NOMO-1 (cell line): ENCODE data around the gene OVOL1.
"Not testable (repeated sequence)": the region's sequence is repeated elsewhere in the genome, so short reads cannot be mapped to it uniquely, and the experiment has no call there.

Source experiments
- DNase-seq, 2 experiments: peaks; one replicate each; lab custom pipeline; 2025; ENCODE audit not compliant: unreplicated experiment in 2 of 2; lab: John Stamatoyannopoulos, UW

Gene OVOL1

DNA sequence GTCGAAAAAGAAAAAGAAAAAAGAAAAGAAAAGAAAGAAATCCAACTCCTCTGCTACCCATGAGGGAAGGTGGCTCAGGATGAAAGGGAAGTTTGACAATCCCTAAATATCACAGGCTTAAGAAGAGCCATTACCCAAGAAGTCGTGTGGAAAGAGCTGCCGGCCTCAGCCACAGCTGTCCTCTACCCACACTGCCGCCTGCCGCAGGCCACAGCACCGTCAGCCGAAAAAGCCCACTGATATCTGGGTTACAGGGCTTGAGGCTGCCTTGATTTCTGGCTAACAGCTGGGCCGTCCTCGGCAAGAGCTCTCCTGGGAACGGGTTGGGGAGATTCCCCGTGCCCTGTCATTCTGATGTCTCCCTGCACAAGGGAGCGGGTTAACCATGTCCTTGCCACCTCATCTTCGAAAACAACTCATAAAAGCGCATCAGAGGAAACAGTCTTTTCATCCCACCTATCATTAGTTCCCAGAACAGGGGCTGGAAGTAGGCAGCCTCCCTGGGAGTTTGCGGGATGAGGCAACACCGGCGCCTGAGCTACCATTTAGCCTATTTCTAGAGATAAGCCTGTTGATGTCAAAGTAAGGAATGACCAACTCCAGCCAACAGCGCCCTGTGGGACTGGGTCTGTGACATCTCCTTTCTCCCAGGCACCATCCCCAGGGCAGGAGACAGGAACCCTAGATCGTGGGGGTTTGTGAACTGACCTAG is 25.1 kb downstream of the OVOL1 start:
- peak in 1 of 2 experiments; percentile 37 for DNase-seq

GRCh38 chr11:65814131-65814985 is 27.5 kb downstream of the OVOL1 start:
- DNase-seq: peak; percentile 66 to 70

GRCh38 chr11:65814986-65815565 is 28.2 kb downstream of the OVOL1 start:
- no peak for DNase-seq

- DNase-seq: no peak
Observed at GRCh38 chr11:65816696-65817095, 29.8 kb downstream of the OVOL1 start.

- DNase-seq: no peak
Observed at GRCh38 chr11:65817312-65817834, 30.5 kb downstream of the OVOL1 start.

DNA sequence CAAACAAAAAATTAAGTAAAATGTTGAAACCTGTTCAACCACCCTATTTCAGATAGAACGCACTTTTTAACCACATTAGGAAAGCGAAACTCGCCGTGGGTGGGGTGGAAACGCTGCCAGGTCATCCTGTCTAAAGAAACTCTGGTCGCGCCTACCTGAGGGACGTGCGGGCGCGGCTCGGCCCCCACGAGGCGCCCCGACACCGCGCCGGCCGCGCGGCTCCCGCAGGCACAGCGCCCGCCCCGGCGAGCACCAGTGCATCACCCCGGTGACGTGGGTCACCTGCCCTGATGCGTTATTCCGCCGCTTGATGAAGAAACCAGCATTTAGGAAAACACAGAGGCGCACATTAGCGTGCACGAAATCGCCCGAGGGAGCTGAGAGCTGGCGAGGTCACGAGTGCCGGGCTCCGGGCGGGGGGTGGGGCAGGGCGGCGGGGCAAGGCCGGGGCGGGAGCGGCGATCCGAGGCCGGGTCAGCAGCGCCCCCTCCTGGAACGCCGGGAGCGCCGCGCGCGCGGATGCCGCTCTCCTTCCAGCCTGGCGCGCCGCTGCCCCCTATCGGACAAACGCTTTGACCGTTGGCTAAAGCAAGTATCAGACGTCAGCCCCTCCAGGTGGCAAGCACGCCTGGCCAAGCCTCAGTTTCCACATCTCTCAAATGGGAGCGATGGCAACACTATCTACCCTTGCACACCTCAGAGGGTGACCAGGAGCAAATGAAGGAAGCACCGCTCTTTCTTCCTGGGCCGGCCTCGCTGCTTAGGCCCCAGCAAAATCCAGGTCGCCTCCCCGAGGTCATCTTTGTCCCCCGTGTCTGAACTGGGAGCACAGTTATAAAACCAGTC is 31.2 kb downstream of the OVOL1 start:
- DNase-seq: peak; percentile 80 to 89

DNA sequence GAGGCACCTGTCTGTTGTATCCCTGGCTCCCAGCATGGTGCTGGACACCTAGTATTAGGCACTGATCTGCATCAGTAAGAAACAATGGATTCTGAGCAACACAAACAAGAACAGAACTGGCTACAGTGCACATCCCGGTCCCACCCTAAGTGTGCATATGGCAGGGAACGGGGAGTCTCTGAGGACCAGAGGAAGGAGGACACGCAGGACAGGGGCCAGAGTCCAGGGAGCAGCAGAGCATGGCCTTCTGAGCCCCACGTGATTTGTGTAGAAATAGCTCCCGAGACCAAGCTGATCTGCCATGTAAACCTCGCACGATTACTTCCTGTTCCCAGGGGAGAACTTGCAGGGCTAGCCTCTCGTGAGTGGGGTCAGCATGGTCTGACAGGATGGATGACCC is 34.2 kb downstream of the OVOL1 start:
- peak in 1 of 2 experiments; percentile 23 for DNase-seq

DNA sequence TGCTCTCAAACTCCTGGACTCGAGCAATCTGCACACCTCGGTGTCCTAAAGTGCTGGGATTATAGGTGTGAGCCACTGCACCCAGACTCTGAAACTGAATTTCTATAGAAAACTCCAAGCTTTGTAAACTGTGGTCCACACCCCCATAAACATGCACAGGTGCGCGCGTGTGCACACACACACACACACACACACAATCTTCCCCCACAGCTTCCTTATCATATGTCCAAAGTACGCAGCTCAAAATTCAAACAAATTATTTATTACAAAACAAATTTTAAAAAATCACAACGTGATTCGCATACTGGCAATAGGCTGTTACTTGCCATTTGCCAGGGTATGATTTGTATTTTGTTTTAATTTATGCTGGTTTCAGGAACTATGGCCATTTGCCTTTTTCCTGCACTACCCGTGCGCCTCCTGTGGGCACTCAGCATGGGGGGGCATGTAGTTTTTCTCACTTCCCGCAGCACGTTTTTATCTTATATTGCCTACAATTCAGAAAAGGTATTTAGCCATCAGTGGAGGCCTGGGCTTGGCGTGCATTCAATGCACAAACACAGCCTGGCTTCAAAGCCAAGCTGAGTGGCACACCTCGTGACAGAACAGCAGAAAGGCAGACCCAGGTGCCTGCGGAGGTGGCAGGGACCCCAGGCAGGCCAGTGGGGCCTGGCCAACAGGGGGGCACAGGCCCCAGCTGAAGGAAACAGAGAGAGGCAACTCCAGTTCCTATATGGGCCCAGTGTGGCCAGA is 36.1 kb downstream of the OVOL1 start:
- DNase-seq: no peak

DNA sequence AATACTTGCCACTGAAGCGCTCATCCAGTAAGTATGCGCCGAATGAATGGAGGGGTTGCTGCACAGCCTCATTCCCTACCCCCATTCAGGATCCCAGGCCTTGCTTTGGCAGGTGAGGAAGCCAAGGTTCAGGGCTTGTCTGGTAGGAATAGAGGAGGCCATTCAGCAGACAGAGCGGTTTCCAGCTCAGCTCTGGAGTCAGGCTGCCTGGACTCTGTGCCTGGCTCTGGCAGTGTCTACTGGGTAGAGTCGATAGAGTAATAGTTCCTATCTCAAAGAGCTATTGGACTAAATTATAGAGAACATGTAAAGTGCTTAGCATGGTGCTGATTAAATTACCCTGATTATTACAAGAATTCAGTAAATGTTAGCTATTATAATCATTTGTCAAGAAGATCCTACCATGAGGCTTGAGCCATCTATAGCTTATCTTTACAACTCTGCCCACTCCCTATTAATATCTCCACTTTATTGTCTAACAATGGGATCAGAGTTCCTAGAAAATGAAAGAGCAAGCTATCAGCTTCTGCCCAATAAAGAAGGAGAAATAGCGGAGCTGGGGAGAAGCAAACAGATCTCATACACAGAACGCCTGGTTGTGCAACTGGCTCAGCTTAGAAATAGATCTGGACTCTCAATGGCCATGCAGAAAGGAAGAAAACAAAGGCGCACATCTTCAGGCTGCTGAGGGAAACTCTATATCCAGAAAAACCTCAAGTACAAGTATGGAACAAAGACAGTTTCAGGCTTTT is 40.3 kb downstream of the OVOL1 start:
- DNase-seq: no peak

- no peak for DNase-seq
Observed at GRCh38 chr11:65829459-65829858, 42.6 kb downstream of the OVOL1 start.

GRCh38 chr11:65832231-65832630 is 45.4 kb downstream of the OVOL1 start:
- not testable (repeated sequence) for DNase-seq

- peak; percentile 92 to 93 for DNase-seq
Observed at GRCh38 chr11:65833297-65834030, 46.6 kb downstream of the OVOL1 start, which contains the start of gene SNX32. TSS of gene SNX32 (plus strand) at chr11:65833963. CDS start at chr11:65834066, 103 bp downstream.

DNA sequence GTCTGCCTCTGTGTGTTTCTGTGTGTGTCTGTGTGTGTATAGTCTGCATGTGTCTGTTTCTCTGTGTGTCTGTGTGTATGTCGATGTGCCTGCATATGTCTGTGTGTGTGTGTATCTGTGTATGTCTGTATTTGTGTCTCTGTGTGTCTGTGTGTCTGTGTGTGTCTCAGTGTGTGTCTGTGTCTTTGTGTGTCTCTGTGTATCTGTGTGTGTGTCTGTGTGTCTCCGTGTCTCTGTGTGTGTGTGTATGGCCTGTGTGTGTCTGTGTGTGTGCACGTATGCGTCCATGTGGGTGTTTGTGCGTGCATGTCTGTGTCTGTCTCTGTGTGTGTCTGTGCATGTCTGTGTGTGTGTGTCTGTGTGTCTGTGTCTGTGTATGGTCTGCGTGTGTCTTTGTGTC is 47.3 kb downstream of the OVOL1 start:
- DNase-seq: no peak

DNA sequence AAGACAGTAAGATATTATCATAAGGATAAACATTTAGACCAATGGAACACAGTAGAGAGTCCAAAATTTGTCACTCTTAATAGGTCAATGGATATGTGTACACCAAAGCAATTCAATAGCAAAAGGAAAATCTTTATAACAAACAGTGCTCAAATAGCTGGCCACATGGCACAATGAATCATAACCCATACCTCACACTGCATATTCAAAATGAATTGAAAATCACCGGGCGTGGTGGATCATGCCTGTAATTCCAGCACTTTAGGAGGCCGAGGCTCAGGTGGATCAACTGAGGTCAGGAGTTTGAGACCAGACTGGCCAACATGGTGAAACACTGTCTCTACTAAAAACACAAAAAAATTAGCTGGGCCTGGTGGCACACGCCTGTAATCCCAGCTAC is 55.3 kb downstream of the OVOL1 start:
- DNase-seq: no peak

GRCh38 chr11:65843811-65844210 is 56.9 kb downstream of the OVOL1 start:
- DNase-seq: no peak

DNA sequence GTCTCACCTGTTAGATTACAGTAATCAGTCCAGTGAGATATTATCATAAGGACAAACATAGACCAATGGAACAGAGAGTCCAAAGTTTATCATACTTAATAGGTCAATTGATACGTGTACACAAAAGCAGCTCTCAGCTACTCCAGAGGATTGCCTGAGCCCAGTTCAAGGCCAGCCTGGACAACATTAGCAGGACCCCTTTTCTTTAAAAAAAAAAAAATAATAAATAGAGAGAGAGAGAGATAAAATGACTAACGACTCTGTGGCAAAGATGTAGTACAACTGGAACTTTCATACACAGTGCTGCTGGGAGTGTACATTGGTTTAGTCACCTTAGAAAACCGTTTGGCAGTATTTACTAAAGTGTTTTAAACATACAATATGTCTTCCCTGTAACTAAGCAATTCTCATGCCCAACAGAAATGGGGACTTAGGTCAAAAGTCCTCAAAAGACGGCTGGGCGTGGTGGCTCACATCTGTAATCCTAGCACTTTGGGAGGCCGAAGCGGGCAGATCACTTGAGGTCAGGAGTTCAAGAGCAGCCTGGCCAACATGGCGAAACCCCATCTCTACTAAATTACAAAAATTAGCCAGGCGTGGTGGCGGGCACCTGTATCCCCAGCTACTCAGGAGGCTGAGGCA is 57.5 kb downstream of the OVOL1 start:
- DNase-seq: no peak
